Stimulated activated CD4-positive, alpha-beta T cell treated with anti-CD3 and anti-CD28 coated beads, TNF-alpha, amount 100 ng/mL, for 24 hours (primary cell): ENCODE data around the gene RAP1GAP2.
"Not testable (repeated sequence)": the region's sequence is repeated elsewhere in the genome, so short reads cannot be mapped to it uniquely, and the experiment has no call there.

Experiments used
- DNase-seq, 3 experiments: peaks; one replicate each; pipeline ENCODE4 v3.0.0-alpha.2; 2020; ENCODE audit warnings: low read depth in 3 of 3

RAP1GAP2 gene

DNA sequence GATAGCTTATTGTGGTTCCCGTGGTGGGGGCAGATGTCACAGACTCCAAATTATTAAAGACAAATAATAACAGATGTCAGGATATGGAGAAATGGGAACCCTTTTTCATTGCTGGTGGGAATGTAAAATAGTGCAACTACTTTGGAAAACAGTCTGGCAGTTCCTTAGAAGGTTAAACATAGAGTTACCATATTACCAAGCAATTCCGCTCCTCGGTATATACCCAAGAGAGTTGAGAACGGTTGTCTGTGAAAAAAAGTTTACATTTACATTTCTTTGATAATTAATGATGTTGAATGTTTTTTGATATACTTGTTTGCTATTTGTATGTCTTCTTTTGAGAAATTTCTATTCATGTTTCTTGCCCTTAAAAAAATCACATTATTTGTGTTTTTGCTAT, 226.0 kb downstream of the RAP1GAP2 start:
- no peak for DNase-seq

GRCh38 chr17:3024346-3024745, 228.1 kb downstream of the RAP1GAP2 start:
- DNase-seq, result no peak

DNA sequence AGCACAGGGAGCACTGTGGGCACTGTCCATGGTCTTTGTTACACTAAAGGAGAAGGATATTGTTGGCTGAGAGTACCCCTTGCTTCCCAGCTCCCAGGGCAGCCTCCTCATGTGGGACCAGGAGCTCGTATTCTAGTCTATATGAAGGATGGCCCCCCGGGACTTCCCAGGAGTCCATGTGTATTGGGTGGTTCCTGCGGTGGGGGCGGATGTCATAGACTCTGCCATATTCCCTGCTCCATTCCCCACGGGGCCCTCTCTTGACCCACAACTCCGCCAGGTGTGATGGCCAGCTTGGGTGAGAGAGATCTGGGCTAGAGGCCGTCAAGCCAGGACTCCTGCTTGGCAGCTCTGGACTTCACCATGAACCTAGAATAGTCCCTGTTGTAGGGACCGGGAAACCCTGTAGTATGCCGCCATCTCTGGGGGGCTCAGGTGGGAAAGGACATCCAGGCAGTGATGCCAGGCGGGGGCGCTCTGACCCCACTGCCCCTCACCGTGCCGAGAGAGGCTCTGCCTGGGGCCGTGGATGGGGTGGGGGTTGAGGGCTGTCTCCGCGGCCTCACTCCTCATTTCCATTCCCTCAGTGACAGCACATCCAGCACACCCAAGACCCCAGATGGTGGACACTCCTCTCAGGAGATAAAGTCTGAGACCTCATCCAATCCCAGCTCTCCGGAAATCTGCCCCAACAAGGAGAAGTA, 229.3 kb downstream of the RAP1GAP2 start:
- no peak for DNase-seq

- no peak for DNase-seq
These were observed 230.1 kb downstream of the RAP1GAP2 start for GRCh38 chr17:3026125-3026855.

- no peak for DNase-seq
These were observed 230.9 kb downstream of the RAP1GAP2 start for GRCh38 chr17:3026856-3027751.

DNA sequence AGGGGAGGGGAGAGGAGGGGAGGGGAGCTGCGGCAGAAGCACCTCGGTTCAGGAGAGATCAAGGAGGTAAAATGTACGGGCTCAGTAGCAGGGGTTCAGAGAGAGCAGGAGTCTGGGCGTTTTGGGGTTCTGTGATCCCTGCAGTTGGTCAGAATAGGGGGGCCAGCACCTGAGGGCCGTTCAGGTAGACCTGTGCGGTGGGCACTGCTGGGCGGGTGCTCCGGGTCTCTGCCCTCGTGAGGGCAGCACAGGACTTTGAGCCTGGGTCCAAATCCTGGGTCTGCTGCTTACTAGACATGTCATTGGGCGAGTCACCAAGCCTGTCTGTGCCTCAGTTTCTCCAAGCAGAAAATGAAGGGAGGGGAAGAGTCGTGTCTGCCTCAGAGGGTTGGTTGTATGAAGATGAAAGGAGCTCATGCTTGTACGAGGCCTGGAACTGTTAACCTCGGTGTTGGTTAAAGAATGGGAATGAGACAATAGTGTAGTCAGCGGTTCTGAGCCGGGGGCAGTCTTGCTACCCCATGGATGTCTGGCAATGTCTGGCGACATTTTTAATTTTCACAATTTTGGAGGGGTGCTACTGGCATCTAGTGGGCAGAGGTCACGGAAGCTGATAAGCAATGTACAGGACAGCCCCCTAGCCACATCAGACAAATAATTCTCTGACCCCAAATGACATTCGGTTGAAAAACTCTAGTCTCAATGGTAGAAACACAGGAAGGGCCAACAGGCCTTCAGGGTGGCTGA, 231.7 kb downstream of the RAP1GAP2 start:
- no peak for DNase-seq

GRCh38 chr17:3029213-3029913, 233.1 kb downstream of the RAP1GAP2 start:
- no peak for DNase-seq

DNA sequence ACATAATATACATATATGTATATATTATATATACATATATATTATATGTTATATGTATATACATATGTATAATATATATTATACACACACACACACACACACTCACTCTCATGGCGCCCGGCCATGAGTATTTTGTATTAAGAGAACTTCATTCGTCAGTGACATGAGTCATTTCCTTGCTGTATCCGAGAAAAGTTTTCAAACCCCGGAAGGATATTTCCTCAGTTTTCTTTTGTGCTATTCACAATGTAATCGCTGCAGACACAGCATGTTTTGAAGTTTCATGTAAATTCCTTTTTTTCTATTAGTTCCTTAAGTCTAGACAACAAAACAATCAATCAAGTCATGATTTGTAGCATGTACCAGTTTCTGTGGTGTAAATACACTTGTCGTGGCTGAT, 233.9 kb downstream of the RAP1GAP2 start:
- DNase-seq, result no peak

DNA sequence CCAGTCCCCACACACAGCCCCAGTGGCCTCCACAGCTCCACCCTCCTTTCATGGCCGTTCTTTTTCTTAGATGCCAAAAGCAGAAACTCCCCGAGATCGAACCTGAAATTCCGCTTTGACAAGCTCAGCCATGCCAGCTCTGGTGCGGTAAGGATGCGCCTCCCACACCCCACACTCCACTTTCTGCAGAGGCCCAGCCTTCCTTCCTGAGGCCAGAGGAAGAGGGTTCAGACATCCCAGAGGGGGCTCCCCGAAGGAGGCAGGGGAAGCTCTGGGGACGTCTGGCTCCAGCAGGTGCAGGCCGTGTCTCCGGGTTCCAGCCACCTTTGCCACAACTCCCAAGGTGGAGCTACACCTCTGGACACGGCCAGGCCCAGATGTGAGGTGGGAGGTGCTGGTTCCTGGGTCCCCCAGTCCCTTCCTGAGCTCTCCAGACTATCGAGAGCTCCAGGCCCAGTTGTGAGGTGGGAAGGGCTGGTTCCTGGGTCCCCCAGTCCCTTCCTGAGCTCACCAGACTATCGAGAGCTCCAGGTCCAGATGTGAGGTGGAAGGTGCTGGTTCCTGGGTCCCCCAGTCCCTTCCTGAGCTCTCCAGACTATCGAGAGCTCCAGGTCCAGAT, 234.7 kb downstream of the RAP1GAP2 start:
- not testable (repeated sequence) for DNase-seq

DNA sequence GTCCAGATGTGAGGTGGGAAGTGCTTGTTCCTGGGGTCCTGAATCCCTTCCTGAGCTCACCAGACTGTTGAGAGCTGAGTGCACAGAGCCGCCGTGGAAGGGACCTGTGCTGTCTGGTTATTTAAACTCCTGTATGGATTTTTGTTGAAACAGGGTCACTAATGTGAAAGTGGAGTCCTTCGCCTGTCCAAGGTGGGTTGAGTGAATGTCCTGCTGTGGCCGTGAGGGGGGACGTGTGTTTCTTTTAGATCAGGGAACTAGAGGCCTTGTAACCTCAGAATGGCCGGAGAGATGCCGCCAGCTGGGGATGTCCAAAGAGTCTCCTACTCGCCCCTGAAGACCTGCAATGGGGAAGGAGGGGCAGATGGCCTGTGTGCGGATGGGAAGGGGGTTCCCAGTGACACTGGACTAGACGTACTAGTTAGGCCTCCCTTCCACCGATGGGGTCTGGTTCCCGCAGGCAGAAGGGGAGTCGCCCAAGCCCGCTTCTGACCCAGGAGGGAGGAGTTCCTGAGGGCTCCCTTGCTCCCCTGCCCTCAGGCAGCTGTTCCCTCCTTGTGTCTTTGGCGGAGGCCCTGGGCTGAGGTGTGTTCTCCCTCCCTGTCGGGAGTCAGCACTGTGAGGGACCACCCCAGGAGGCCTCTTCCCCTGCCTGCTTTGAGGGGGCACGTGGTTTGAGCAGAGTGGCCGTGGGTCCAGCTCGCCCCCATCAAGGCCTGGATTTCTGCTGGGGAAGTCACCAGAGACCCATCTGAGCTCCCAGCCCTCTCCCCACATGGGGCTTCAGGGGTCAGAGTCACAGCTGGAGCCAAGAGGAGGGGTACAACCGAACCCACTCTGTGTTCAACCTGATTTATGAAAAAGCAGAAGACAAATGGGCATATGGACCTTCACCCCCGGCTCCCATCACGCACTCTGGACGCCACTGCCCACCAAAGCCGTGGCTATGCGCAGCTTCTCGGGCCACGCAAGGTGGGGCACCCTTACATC, 236.3 kb downstream of the RAP1GAP2 start:
- no peak for DNase-seq

- DNase-seq, result no peak
These were observed 237.0 kb downstream of the RAP1GAP2 start for GRCh38 chr17:3033248-3033640.

DNA sequence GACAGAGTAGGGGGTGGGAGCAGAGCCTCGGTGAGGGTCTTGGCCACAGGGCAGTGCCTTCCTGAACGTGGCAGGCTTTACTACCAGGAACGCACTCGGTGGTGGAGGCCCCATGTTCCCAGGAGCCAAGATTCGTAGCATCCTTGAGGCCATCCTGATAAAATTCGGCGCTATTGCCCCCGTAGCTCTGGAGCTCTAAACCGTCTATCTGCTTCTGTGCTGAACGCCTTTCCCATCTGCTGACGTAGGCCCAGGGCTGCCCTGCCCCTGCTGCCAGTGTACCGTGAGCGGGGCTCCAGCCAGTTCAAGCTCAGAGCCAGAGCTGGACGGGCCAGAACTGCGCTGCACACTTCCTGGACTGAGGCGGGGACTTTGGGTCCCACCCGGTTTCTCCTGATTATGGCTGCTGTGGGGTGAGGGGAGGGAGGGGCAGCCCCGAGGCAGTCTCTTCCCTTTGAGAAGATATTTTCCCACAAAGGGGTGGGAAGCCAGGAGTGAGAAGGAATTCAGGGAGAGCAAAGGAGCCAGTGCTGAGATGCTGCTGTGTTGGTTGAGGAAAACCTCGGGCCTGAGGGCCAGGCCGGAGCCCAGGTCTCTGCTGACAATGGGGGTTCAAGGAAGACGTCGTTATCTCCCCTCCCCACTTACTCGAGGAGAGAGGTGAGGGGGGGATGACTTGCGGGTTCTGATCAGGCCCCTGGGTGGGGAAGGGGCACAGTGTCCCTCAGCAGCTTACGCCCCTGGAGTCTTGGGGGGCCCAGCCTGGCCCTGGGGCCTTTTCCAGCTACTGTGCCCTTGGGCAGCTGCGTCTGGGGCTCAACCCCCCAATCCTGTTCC, 237.7 kb downstream of the RAP1GAP2 start:
- no peak for DNase-seq

GRCh38 chr17:3034578-3034920, 238.3 kb downstream of the RAP1GAP2 start:
- DNase-seq, result no peak

DNA sequence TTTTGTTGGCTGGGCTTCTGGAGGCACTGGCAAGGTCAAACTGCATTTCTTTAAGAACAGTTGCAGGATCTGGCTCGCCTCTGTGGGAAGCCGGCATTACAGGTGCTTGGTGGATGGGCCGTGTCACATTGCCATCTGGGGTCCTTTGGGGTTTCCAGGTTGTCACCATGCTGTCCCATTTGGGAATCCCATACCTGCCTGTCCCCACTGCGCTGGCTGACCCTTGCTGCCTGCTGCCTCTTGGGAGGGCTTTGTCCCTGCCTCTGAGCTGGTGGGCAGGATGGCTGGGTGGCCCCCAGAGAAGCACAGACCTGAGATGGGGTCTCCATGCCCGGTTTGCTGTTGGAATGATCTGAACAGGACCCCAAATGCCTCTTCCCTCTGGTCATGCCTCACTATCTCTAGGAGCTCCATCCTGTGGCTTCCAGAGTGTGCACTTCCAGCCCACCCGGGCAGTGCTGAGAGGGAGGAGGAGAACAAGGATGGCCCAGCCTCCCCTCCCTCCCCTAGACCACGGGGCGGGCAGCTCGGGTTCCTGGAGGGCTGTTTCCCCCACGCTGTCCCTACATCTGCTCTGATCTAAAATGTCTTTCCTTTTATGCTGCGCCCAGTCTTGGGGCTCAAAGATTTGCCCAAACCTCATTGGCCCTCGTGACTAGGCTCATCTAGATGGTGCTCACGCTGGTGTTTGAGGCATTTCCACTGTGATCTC, 239.2 kb downstream of the RAP1GAP2 start:
- no peak for DNase-seq

- no peak for DNase-seq
These were observed 239.7 kb downstream of the RAP1GAP2 start for GRCh38 chr17:3035968-3036280.

DNA sequence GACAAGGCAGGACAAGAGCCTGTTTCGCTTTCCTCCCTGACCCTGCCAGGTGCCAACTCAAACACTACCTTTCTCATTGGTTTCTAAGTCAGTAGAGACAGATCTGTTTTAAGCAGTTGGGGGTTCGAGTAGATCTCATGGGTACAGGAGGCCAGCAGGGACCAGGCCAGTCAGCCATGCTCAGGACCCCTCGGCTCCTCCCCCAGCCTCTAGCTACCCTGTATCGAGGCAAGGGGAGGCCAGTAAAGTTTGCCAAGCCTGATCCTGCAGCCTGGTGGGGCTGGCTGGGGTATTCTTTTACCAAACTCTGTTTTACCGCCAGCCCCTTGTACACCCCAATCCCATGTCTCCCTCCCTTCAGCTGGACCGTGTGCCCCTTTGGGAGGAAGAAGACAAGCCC, 240.6 kb downstream of the RAP1GAP2 start:
- no peak for DNase-seq

- no peak for DNase-seq
These were observed 241.0 kb downstream of the RAP1GAP2 start for GRCh38 chr17:3037259-3037658.

DNA sequence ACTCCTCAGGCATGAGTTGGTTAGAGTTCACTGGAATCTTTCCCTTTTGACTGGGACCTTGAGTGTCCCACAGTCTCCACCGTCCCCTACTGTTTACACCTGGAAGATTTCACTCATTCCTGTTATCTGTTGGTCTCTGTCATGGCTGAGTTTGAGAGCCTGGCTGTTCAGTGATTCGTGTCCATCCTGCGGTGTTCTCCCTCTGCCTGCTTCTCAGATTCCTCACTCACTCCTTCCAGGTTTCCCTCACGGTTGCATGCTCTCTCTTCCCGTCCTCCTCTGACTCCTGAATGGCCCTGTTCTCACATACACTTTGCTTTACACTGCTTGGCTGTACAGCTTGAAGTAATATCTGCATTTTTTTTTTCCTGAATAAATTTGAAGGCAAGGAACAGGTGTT, 242.7 kb downstream of the RAP1GAP2 start:
- no peak for DNase-seq
